ENCODE measurements around the gene PRPF31.

PRPF31 gene

GRCh38 chr19:54141356-54141755 lies 25.8 kb downstream of the PRPF31 start:
- DNase-seq (ENCODE audit: low spot score) = no peak

DNA sequence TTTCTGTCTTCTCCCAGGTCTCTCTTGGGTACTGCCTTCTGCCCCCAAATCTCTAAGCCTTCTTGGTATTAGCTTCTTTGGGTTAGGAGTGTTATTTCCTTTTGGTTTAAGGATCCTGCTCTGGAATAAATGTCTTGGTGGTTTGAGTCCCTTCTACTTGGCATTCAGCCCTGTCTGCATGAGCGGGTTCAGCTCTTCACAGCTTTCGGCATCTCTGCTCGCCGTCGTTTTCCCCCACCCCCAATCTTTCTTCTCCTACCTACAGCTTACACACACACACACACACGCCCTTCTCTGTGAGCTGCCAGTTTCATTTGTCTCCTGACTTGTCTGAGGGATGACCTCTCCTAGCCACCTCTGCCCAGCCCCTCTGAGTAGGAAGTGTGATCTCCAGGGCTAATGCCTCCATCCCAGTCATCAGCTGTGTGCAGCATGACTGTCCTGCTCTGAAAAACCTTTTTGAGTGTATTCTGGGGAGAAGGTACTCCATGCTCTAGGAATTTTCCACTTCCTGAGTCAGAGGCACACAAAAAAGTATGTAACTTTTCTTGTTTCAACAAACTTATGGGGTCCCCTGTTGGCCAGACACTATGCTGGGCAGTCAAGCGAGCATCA lies 26.7 kb downstream of the PRPF31 start:
- DNase-seq (ENCODE audit: low spot score) = no peak

- DNase-seq (ENCODE audit: low spot score) = no peak
Measured at GRCh38 chr19:54145541-54146158, 30.1 kb downstream of the PRPF31 start.

GRCh38 chr19:54147676-54148075 lies 32.1 kb downstream of the PRPF31 start:
- DNase-seq (ENCODE audit: low spot score) = no peak

DNA sequence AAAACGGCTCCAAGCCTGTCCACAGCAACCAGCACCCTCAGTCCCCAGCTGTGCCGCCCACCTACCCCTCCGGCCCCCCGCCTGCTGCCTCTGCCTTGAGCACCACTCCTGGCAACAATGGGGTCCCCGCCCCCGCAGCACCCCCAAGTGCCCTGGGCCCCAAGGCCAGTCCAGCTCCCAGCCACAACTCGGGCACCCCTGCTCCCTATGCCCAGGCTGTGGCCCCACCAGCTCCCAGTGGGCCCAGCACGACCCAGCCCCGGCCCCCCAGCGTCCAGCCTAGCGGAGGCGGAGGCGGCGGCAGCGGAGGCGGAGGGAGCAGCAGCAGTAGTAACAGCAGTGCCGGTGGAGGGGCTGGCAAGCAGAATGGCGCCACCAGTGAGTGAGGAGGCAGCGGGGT lies 32.6 kb downstream of the PRPF31 start:
- DNase-seq (ENCODE audit: low spot score) = no peak

- no peak for DNase-seq (ENCODE audit: low spot score)
Measured at GRCh38 chr19:54149021-54149812, 33.7 kb downstream of the PRPF31 start.

DNA sequence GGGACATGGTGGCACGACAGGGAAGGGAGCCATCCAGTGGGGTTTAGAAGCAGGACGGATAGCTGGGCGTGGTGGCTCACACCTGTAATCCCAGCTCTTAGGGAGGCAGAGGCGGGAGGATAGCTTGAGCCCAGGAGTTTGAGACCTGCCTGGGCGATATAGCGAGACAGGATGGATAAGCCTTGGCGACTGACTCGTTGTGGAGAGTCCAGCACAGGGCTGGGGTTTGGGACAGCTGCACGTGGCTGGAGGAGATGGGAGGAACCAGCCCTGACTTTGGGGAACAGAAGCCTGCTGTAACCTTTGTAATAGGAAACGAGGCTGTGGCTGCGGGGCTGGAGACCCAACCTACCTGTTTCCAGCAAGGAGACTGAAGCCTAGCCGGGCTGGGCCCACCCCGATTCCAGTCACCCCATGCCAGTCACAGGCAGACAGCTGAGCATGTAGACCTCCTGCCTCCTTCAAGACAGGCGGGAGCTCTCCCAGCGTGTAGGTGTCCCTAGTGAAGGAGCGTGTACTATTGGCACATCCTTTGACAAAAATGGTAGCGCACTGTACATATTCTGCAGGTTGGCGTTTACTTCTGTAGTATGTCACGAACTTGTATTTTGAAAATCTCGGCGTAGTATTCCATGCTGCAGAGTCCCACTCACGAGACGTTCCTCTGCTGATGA lies 35.9 kb downstream of the PRPF31 start:
- DNase-seq (ENCODE audit: low spot score) = no peak

GRCh38 chr19:54152267-54152666 lies 36.7 kb downstream of the PRPF31 start:
- DNase-seq (ENCODE audit: low spot score) = no peak

GRCh38 chr19:54152878-54153524 lies 37.4 kb downstream of the PRPF31 start:
- no peak for DNase-seq (ENCODE audit: low spot score)

DNA sequence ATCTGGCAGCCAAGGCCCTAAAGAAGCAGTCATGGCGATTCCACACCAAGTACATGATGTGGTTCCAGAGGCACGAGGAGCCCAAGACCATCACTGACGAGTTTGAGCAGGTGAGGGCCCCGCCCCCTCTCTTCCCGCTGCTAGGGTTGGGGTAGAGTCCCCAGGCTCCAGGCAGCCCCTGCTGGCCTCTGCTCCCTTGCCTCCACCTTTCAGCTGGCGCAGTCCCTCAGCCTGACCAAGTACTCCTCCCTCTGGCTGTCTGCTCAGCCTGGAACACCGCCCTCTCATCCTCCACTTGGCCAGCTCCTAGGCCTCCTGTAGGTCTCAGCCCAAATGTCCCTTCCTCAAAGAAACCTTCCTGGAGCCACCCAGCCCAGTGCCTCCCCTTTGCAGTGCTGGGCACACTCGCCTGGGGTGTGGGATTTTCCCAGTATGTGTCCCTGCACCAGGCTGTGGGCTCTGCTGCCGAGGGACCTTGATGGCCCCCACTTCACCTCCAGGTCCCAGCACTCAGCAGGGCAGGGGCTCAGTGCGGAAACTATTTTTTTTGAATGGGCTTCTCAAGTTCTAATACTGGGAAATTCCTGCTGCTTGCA lies 38.3 kb downstream of the PRPF31 start:
- DNase-seq (ENCODE audit: low spot score) = no peak

DNA sequence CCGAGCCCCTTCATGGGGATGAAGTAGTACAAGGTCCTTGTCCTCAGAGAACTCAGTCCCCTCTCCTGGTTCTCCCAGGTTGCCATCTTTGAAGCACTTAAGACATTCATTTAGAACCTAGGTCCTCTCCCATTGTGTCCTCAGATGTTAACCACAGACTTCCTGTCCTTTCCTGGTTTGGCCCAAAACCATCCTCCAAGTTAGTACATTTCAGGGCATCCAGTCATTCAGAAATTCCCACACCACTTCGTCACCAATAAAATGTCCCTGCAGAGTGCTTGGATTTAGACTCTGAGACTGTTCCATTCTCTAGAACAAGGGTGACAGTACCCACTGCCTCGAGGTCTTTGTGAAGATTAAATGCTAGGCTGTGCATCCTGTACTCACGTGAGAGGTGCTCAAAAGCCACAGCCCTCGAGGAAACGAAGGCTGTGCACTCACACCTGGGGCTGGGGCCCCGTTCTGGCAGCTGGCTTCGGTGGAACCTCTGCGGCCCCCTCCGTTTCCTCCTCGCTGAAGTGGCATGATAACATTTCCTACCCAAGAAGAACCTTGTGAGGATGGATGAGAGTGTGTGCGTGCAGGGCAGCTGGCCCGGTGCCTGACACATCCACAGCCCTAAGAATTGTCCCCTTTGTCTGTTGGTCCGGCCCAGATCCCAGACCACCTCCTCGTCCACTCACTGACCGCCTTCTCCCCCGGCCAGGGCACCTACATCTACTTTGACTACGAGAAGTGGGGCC lies 39.2 kb downstream of the PRPF31 start:
- no peak for DNase-seq (ENCODE audit: low spot score)

DNA sequence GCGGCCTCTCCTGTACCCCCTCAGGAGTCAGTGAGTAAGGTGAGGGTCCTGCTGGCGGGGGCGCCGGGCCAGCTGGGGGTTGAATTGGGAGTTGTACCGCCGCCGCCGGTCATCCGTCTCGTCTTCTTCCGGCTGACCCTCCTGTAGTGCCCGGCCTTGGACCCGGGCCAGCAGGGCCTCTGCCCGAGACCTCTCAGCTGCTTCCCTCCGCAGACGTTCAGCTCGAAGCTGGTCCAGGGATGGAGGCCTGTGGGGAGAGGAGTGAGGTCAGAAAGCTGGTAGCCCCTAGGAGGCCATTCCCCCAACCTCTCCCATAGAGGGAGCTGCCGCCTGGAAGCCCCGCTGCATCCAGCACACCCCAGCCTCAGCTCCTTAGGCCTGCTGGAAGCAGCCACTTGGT lies 40.1 kb downstream of the PRPF31 start:
- no peak for DNase-seq (ENCODE audit: low spot score)

- DNase-seq (ENCODE audit: low spot score) = no peak
Measured at GRCh38 chr19:54156490-54156889, 40.9 kb downstream of the PRPF31 start.

DNA sequence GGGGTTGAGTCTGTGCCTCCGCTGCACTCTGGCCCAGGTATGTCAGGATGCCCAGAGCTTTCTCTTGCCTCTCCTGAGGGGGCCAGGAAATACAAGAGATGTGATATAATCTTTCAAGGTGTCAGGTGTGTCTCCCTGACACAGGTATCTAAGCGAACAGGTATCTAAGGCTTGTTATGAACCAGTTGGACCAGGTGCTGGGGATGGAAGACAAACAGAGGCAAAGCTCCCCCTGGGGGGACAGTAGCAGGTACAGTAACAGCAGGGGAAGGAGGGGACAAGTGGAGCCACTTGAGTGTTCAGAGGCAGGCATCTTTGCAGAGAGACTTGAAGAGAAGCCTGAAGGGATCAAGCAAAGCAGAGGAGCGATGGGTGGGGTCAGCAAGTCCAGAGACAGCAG lies 41.4 kb downstream of the PRPF31 start:
- no peak for DNase-seq (ENCODE audit: low spot score)

- DNase-seq (ENCODE audit: low spot score) = peak; percentile 22
Measured at GRCh38 chr19:54158812-54159351, 43.3 kb downstream of the PRPF31 start.

DNA sequence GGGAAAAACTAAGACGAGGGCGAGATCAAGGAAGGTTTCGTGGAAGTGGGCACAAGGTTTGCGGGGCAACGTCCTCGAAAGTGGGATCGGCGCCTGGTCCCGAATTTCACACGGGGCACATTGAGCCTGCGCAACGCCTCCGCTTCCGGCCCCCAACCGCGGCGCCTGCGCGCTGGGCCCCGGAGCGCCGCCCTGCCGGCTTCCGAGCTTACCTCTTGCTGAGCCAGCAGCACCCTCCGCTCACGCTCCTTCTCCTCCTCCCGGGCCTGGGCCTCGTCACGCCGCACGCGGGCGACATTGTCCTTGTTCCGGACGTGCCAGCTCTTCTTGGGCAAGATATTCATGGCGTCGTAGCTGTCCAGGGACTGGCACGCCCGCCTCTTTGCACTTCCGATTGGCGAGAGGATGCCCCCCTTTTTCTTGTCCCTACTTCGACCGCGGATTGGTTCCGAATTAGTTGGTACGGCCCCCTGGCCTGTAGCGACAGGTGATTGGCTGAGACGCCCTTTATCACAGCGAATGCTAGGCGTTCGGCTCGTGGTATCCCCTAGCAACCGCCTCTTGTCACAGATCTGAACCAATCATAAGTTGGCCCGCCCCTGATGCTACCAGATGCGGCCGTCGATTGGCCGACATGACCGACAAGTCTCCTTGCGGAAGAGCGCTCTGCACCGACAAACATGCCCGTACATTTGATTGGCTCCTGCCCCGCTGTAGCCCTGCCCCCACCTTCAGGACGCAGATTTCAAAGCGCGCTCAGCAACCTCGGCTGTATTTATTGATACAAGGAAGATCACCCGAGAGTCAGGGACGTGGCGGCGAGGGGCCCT lies 44.0 kb downstream of the PRPF31 start, which contains the start of gene LENG1:
LENG1 (minus strand) TSS at position 370 of the 830 bp plus-strand sequence; CDS start at position 344, 26 bp downstream.
- peak; percentile 100 for DNase-seq (ENCODE audit: low spot score)

DNA sequence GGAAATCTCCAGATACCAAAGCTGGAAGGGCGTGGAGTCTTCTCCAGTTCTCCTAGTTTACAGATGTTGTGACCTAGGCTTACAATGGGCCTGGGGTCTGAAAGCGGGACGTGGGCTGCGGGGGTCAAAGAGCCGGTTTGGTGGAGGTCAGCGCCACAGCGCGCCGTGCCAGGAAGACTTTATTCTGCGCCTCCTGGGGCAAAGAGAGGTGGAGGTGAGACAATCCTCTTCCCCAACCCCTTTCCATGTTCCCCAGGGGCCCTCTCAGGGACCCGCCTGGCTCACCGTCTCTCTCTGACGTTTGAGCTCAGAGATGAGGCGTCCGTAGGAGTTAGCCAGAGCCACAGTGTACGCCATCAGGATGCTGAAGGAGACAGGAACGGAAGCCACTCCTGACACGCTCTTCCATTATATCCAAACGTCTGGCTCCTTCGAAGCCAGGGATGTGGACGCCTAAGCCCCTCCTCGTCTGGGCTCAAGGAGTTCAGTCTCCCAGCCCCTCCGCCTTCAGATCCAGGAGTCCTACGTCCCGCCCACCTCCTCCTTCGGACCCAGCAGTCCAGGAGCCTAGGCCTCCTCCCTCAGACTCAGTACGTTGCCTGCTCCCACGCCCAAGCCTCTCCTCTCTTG lies 44.7 kb downstream of the PRPF31 start:
- no peak for DNase-seq (ENCODE audit: low spot score)

GRCh38 chr19:54160854-54161253 lies 45.3 kb downstream of the PRPF31 start:
- no peak for DNase-seq (ENCODE audit: low spot score)

GRCh38 chr19:54162241-54162805 lies 46.8 kb downstream of the PRPF31 start:
- peak; percentile 88 for DNase-seq (ENCODE audit: low spot score)
